GM23338 (cell line): ENCODE data around the gene TAF11. TPM values are rescaled to one million over a fixed set of nuclear protein-coding genes. Genes with fewer than 3 reads are reported as not detected.

Experiments used
- ATAC-seq: fragments of 200-7000 bp; cut with Tn5 transposase; 3 replicates; pipeline ENCODE4 v1.9.1; 2020
- DNase-seq: peaks from one replicate; pipeline ENCODE4 v3.0.0-alpha.2; 2015; ENCODE audit warnings: low spot score
- H2AFZ ChIP-seq: fragments of 200-600 bp; sonication (generic); 2 replicates; pipeline ENCODE4 v1.8.0; 2016; ENCODE audit warnings: antibody characterized with exemption, mild to moderate bottlenecking, moderate library complexity
- H3F3A ChIP-seq: fragments of 200-600 bp; sonication (generic); replicated peaks from 2 replicates; pipeline ENCODE4 v1.8.0; 2017; ENCODE audit warnings: antibody characterized with exemption, mixed run types, low read depth
- H3K27ac ChIP-seq: fragments of 200-600 bp; sonication (generic); 2 replicates; pipeline ENCODE4 v1.6.1; 2016; ENCODE audit warnings: low read depth
- H3K27me3 ChIP-seq: fragments of 200-600 bp; sonication (generic); 2 replicates; pipeline ENCODE4 v1.8.0; 2016; ENCODE audit warnings: mild to moderate bottlenecking, mixed run types, moderate library complexity; ENCODE audit not compliant: insufficient read depth
- H3K36me3 ChIP-seq: fragments of 200-600 bp; sonication (generic); 2 replicates; pipeline ENCODE4 v1.8.0; 2016; ENCODE audit warnings: mild to moderate bottlenecking; ENCODE audit not compliant: insufficient read depth
- H3K4me1 ChIP-seq: fragments of 200-600 bp; sonication (generic); 2 replicates; pipeline ENCODE4 v1.8.0; 2016; ENCODE audit warnings: mild to moderate bottlenecking, moderate library complexity; ENCODE audit not compliant: insufficient read depth
- H3K4me2 ChIP-seq: fragments of 200-600 bp; sonication (generic); 2 replicates; pipeline ENCODE4 v1.7.1; 2017; ENCODE audit warnings: mixed run types
- H3K4me3 ChIP-seq: fragments of 200-600 bp; sonication (generic); 2 replicates; pipeline ENCODE4 v1.6.1; 2016; ENCODE audit warnings: mixed run types
- H3K79me2 ChIP-seq: fragments of 200-600 bp; sonication (generic); replicated peaks from 2 replicates; pipeline ENCODE4 v1.8.0; 2017; ENCODE audit warnings: mild to moderate bottlenecking; ENCODE audit not compliant: insufficient read depth
- H3K9me2 ChIP-seq: fragments of 200-600 bp; sonication (generic); 2 replicates; pipeline ENCODE4 v1.8.0; 2017; ENCODE audit not compliant: insufficient read depth
- H4K20me1 ChIP-seq: fragments of 200-600 bp; sonication (generic); replicated peaks from 2 replicates; pipeline ENCODE4 v1.8.0; 2017; ENCODE audit warnings: mild to moderate bottlenecking; ENCODE audit not compliant: insufficient read depth
- H3K27ac Mint-ChIP-seq: 2 replicates; pipeline ENCODE4 v1.8.0; 2020; ENCODE audit warnings: inconsistent platforms, mild to moderate bottlenecking, moderate library complexity, mixed read lengths
- H3K27me3 Mint-ChIP-seq: 3 replicates; pipeline ENCODE4 v1.8.0; 2022; ENCODE audit warnings: low read depth, mild to moderate bottlenecking, moderate library complexity, mixed read lengths, inconsistent platforms; ENCODE audit not compliant: insufficient read depth, poor library complexity
- H3K36me3 Mint-ChIP-seq: 3 replicates; pipeline ENCODE4 v1.8.0; 2021; ENCODE audit warnings: low read depth, mild to moderate bottlenecking, inconsistent platforms, moderate library complexity, mixed read lengths
- H3K4me1 Mint-ChIP-seq: 3 replicates; pipeline ENCODE4 v1.8.0; 2020; ENCODE audit warnings: mild to moderate bottlenecking, inconsistent platforms, mixed read lengths
- H3K4me3 Mint-ChIP-seq: 3 replicates; pipeline ENCODE4 v1.8.0; 2021; ENCODE audit warnings: moderate library complexity, mild to moderate bottlenecking, inconsistent platforms, mixed read lengths
- H3K9me3 Mint-ChIP-seq: 3 replicates; pipeline ENCODE4 v1.8.0; 2020; ENCODE audit warnings: moderate library complexity, mild to moderate bottlenecking, inconsistent platforms, mixed read lengths
- CREB1 ChIP-seq: fragments of 250-450 bp; sonication (Bioruptor Pico); IDR thresholded peaks from 2 replicates; pipeline ENCODE4 v1.5.0; 2020; ENCODE audit warnings: low read depth, mild to moderate bottlenecking, moderate library complexity
- CTCF ChIP-seq, 2 experiments: fragments of 200-600 bp in 1 of 2; sonication (generic) in 1 of 2; conservative IDR thresholded peaks; 2 replicates each; pipeline versions ENCODE4 v1.5.1 to v1.6.1; 2016 to 2017; ENCODE audit warnings: antibody characterized with exemption in 2 of 2, low read depth in 2 of 2, mild to moderate bottlenecking in 2 of 2, moderate library complexity in 1 of 2
- ETS1 ChIP-seq: IDR thresholded peaks from 2 replicates; pipeline ENCODE4 v1.6.1; 2016; ENCODE audit warnings: antibody characterized with exemption
- EZH2 ChIP-seq: fragments of 200-600 bp; sonication (generic); IDR thresholded peaks from one replicate; pipeline ENCODE4 v1.8.0; 2017; ENCODE audit warnings: antibody characterized with exemption, mild to moderate bottlenecking, low read depth; ENCODE audit not compliant: unreplicated experiment
- EZH2phosphoT487 ChIP-seq: fragments of 200-600 bp; sonication (generic); IDR thresholded peaks from one replicate; pipeline ENCODE4 v1.8.1; 2018; ENCODE audit warnings: antibody characterized with exemption; ENCODE audit not compliant: unreplicated experiment
- JUNB ChIP-seq: IDR thresholded peaks from one replicate; pipeline ENCODE4 v1.6.1; 2016; ENCODE audit warnings: antibody characterized with exemption; ENCODE audit not compliant: unreplicated experiment
- NANOG ChIP-seq: IDR thresholded peaks from 2 replicates; pipeline ENCODE4 v1.6.1; 2016; ENCODE audit warnings: antibody characterized with exemption, borderline replicate concordance
- POLR2AphosphoS5 ChIP-seq: IDR thresholded peaks from 2 replicates; pipeline ENCODE4 v1.6.1; 2016; ENCODE audit warnings: antibody characterized with exemption, low read depth
- REST ChIP-seq: IDR thresholded peaks from one replicate; pipeline ENCODE4 v1.6.1; 2018; ENCODE audit warnings: antibody characterized with exemption; ENCODE audit not compliant: unreplicated experiment
- STAT1 ChIP-seq: IDR thresholded peaks from one replicate; pipeline ENCODE4 v1.6.1; 2016; ENCODE audit warnings: antibody characterized with exemption; ENCODE audit not compliant: unreplicated experiment
- ZNF114 ChIP-seq: fragments of 250-450 bp; sonication (Bioruptor Pico); IDR thresholded peaks from 2 replicates; pipeline ENCODE4 v1.5.0; 2020; ENCODE audit warnings: mild to moderate bottlenecking, moderate library complexity
- ZNF331 ChIP-seq: fragments of 250-450 bp; sonication (Bioruptor Pico); IDR thresholded peaks from 2 replicates; pipeline ENCODE4 v1.5.0; 2020; ENCODE audit warnings: low read depth, mild to moderate bottlenecking, moderate library complexity
- ZNF462 ChIP-seq: fragments of 250-450 bp; sonication (Bioruptor Pico); IDR thresholded peaks from 2 replicates; pipeline ENCODE4 v1.5.0; 2020; ENCODE audit warnings: mild to moderate bottlenecking, moderate library complexity
- polyA plus RNA-seq: library from polyadenylated mRNA; unstranded; fragments of >200 nt; fragmentation: Nextera tagmentation; extraction: Ambion mirVana; gene quantifications from 2 replicates; pipeline ENCODE4 v1.2.1, GENCODE V29; 2016
- total RNA-seq: library from RNA; depleted of rRNA; stranded (reverse); fragments of >200 nt; shearing (Covaris generic); gene quantifications from 2 replicates; pipeline ENCODE4 v1.2.3, GENCODE V29; 2014

The TAF11 gene
- total and polyA plus RNA-seq, 2 experiments from 2014 or later: 51.1 to 65.3 TPM

- H2AFZ ChIP-seq: no peak overlapping the region
- H3K27ac Mint-ChIP-seq: no peak overlapping the region
- H3K4me1 ChIP-seq: no peaks in the 10 kb centered on the region
- DNase-seq (no peak), ATAC-seq (no peak)
- no peak overlapping the region for H3K4me3 ChIP-seq
- TF ChIP-seq EZH2: no peak
- TF ChIP-seq ZNF114 (CRISPR knock-in tag): no peak
- no peak for TF ChIP-seq JUNB
- TF ChIP-seq ZNF331 (CRISPR knock-in tag): no peak
- TF ChIP-seq ETS1: no peak
- TF ChIP-seq POLR2AphosphoS5: no peak
- TF ChIP-seq ZNF462 (CRISPR knock-in tag): no peak
- TF ChIP-seq NANOG: no peak
- TF ChIP-seq CTCF (conservative IDR thresholded peaks at IDR 0.05; ENCODE audit: low read depth in 2 of 2): no peak
- no peak for TF ChIP-seq STAT1
- TF ChIP-seq CREB1 (CRISPR knock-in tag): no peak
- TF ChIP-seq REST: no peak
- TF ChIP-seq EZH2phosphoT487: no peak
- peaks cover 2% of the 10 kb centered on the region for H3K27me3 Mint-ChIP-seq
- no peaks in the 10 kb centered on the region for H3K9me2 ChIP-seq
- no peaks in the 10 kb centered on the region for H3K79me2 ChIP-seq
- peaks cover 9% of the 10 kb centered on the region; the same call in 1 of the 2 replicates for H3K36me3 ChIP-seq
- no peaks in the 10 kb centered on the region for H3K27me3 ChIP-seq
- no peak overlapping the region for H3K4me2 ChIP-seq
- no peaks in the 10 kb centered on the region for H3K9me3 Mint-ChIP-seq
- H3F3A ChIP-seq: no peaks in the 10 kb centered on the region
- H3K36me3 Mint-ChIP-seq: peaks cover 44% of the 10 kb centered on the region
- no peak overlapping the region for H3K27ac ChIP-seq
- no peak overlapping the region for H3K4me3 Mint-ChIP-seq
- H4K20me1 ChIP-seq: peaks cover 8% of the 10 kb centered on the region
- no peaks in the 10 kb centered on the region for H3K4me1 Mint-ChIP-seq
Observed at GRCh38 chr6:34865107-34865506, 22.7 kb downstream of the TAF11 start.
